GM23248 (cell line): ENCODE data around the gene DPYD. TPM values are rescaled to one million over a fixed set of nuclear protein-coding genes. Genes with fewer than 3 reads are reported as not detected.

ENCODE experiments used
- DNase-seq: peaks from one replicate; pipeline ENCODE4 v3.0.0-alpha.2; 2015
- H2AFZ ChIP-seq: fragments of 200-600 bp; sonication (generic); 2 replicates; pipeline ENCODE4 v1.6.1; 2016; ENCODE audit warnings: antibody characterized with exemption
- H3F3A ChIP-seq: fragments of 200-600 bp; sonication (generic); 2 replicates; pipeline ENCODE4 v1.6.1; 2016; ENCODE audit warnings: mild to moderate bottlenecking, antibody characterized with exemption, mixed run types; ENCODE audit not compliant: insufficient read depth
- H3K27ac ChIP-seq: fragments of 200-600 bp; sonication (generic); 2 replicates; pipeline ENCODE4 v1.5.1; 2016; ENCODE audit warnings: mild to moderate bottlenecking
- H3K27me3 ChIP-seq: fragments of 200-600 bp; sonication (generic); replicated peaks from 2 replicates; pipeline ENCODE4 v1.6.1; 2016; ENCODE audit warnings: mild to moderate bottlenecking; ENCODE audit not compliant: insufficient read depth
- H3K36me3 ChIP-seq: fragments of 200-600 bp; sonication (generic); 2 replicates; pipeline ENCODE4 v1.6.1; 2016; ENCODE audit warnings: low read depth, mild to moderate bottlenecking
- H3K4me1 ChIP-seq: fragments of 200-600 bp; sonication (generic); 2 replicates; pipeline ENCODE4 v1.6.1; 2016; ENCODE audit warnings: mild to moderate bottlenecking; ENCODE audit not compliant: insufficient read depth
- H3K4me2 ChIP-seq: fragments of 200-600 bp; sonication (generic); one replicate; pipeline ENCODE4 v1.6.1; 2016; ENCODE audit warnings: mild to moderate bottlenecking; ENCODE audit not compliant: unreplicated experiment
- H3K4me3 ChIP-seq: fragments of 200-600 bp; sonication (generic); 2 replicates; pipeline ENCODE4 v1.5.1; 2016; ENCODE audit warnings: mild to moderate bottlenecking
- H3K79me2 ChIP-seq: fragments of 200-600 bp; sonication (generic); 2 replicates; pipeline ENCODE4 v1.6.1; 2016; ENCODE audit warnings: mild to moderate bottlenecking; ENCODE audit not compliant: insufficient read depth
- H3K9ac ChIP-seq: fragments of 200-600 bp; sonication (generic); 2 replicates; pipeline ENCODE4 v1.6.1; 2016; ENCODE audit warnings: mild to moderate bottlenecking
- H3K9me2 ChIP-seq: fragments of 200-600 bp; sonication (generic); 2 replicates; pipeline ENCODE4 v1.6.1; 2016; ENCODE audit warnings: mixed run types, mild to moderate bottlenecking, moderate library complexity; ENCODE audit not compliant: insufficient read depth
- H3K9me3 ChIP-seq: fragments of 200-600 bp; sonication (generic); one replicate; pipeline ENCODE4 v1.6.1; 2017; ENCODE audit warnings: low read depth
- H4K20me1 ChIP-seq: fragments of 200-600 bp; sonication (generic); 2 replicates; pipeline ENCODE4 v1.6.0; 2016; ENCODE audit not compliant: insufficient read depth
- EZH2 ChIP-seq: fragments of 200-600 bp; sonication (generic); IDR thresholded peaks from 2 replicates; pipeline ENCODE4 v1.6.1; 2018; ENCODE audit warnings: antibody characterized with exemption, mild to moderate bottlenecking; ENCODE audit not compliant: insufficient read depth, poor library complexity, severe bottlenecking
- EZH2phosphoT487 ChIP-seq: fragments of 200-600 bp; sonication (generic); IDR thresholded peaks from 2 replicates; pipeline ENCODE4 v1.6.1; 2018; ENCODE audit warnings: antibody characterized with exemption, moderate library complexity, mild to moderate bottlenecking, low read depth; ENCODE audit not compliant: insufficient read depth
- WGBS, 2 experiments: methylation state at CpG; one replicate each; pipeline ENCODE4 v1.1.6; 2015 to 2017; ENCODE audit warnings: low lambda C conversion rate in 2 of 2, low coverage in 1 of 2; ENCODE audit errors: missing lambda C conversion rate in 2 of 2; 5-methylcytosine and 5-hydroxymethylcytosine counted together
- in situ Hi-C: fragments of 300-500 bp; cut with MboI; formaldehyde crosslinking; loops from 2 replicates; pipeline ENCODE4 v1.15.0; 2020
- polyA plus RNA-seq: library from polyadenylated mRNA; unstranded; fragments of >200 nt; fragmentation: Nextera tagmentation; extraction: Ambion mirVana; gene quantifications from 2 replicates; pipeline ENCODE4 v1.2.1, GENCODE V29; 2016
- total RNA-seq: library from RNA; depleted of rRNA; stranded (reverse); fragments of >200 nt; shearing (Covaris generic); gene quantifications from 2 replicates; pipeline ENCODE4 v1.2.3, GENCODE V29; 2014

The DPYD gene
- total and polyA plus RNA-seq, 2 experiments from 2014 or later, result 38.4 to 70.7 TPM

DNA sequence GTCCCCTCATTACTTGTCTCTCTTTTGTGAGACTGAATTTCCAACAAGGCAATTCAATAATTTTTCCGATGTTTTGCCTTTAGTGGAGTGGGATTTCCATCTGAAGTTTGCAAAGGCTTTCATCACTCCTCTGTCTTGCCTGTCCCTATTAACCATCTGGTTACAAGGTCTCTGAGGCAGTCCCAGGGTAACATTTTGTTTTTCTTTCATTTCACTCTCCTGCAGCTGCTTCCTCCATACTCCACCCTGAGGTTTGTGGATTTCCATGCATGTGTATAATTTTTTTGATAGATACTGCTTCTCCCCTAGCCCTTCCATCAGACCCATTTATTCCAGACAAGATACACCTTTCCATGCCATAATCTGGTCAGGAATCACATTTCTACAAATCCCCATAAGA is 832.4 kb downstream of the DPYD start:
- TF ChIP-seq EZH2phosphoT487 (no peak), EZH2 (no peak)
- peaks cover 20% of the 10 kb centered on the region for H3K4me1 ChIP-seq
- peaks cover 10% of the 10 kb centered on the region for H3F3A ChIP-seq
- no peak overlapping the region for H3K4me2 ChIP-seq
- no peaks in the 10 kb centered on the region for H4K20me1 ChIP-seq
- DNase-seq, result no peak
- no peaks in the 10 kb centered on the region for H3K9me3 ChIP-seq
- no peak overlapping the region for H3K4me3 ChIP-seq
- WGBS, 2 experiments, result 93 to 96% methylated on average over 1 of the region's 1 CpG
- H3K9me2 ChIP-seq, result peaks cover 4% of the 10 kb centered on the region; the same call in 1 of the 2 replicates
- no peaks in the 10 kb centered on the region for H3K36me3 ChIP-seq
- in situ Hi-C loops, result no loop called here
- H3K79me2 ChIP-seq, result no peaks in the 10 kb centered on the region
- no peak overlapping the region for H3K9ac ChIP-seq
- no peak overlapping the region for H3K27ac ChIP-seq
- H3K27me3 ChIP-seq, result no peaks in the 10 kb centered on the region
- no peak overlapping the region for H2AFZ ChIP-seq

DNA sequence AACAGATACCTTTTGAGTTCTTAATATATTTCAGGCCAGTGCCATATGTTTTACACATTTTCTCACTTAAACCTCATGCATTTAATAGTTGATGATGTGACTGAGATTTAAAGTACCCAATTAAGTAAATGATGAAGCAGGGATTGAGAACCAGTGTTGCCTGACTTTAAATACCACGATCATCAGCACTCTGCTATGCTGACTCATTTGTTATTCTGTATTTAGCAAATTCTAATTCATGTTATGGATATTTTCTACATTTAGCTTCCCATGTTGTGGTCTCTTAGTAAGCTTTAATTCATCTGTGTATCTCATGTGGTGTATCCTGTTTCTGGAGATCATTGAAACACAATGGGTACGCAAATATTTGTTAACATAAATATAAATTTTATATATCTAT is 836.3 kb downstream of the DPYD start:
- Histone ChIP-seq H3K9me2 (no peaks in the 10 kb centered on the region), H3K27ac (no peak overlapping the region), H3K4me3 (no peak overlapping the region), H3K4me2 (peak overlapping the region; percentile 22), H2AFZ (no peak overlapping the region), H3K36me3 (0 out of 2 replicates have a peak, but pooled peaks cover 5% of the 10 kb centered on the region), H3K9ac (no peak overlapping the region), H3K4me1 (peaks cover 11% of the 10 kb centered on the region), H4K20me1 (no peaks in the 10 kb centered on the region), H3K27me3 (no peaks in the 10 kb centered on the region), H3F3A (no peaks in the 10 kb centered on the region), H3K79me2 (no peaks in the 10 kb centered on the region), H3K9me3 (no peaks in the 10 kb centered on the region)
- peak; percentile 30 for DNase-seq
- WGBS, 2 experiments, result 0 to 2% methylated on average over 2 of the region's 2 CpGs
- in situ Hi-C loops, result no loop called here
- no peak for TF ChIP-seq EZH2phosphoT487
- TF ChIP-seq EZH2, result no peak

GRCh38 chr1:97082160-97082848 is 838.5 kb downstream of the DPYD start:
- H3K4me3 ChIP-seq, result no peak overlapping the region
- H3K79me2 ChIP-seq, result no peaks in the 10 kb centered on the region
- H3K9ac ChIP-seq, result no peak overlapping the region
- no peaks in the 10 kb centered on the region for H4K20me1 ChIP-seq
- in situ Hi-C loops, result no loop called here
- no peak for DNase-seq
- H3K27ac ChIP-seq, result no peak overlapping the region
- no peaks in the 10 kb centered on the region for H3K27me3 ChIP-seq
- no peaks in the 10 kb centered on the region for H3F3A ChIP-seq
- H2AFZ ChIP-seq, result no peak overlapping the region
- H3K9me3 ChIP-seq, result no peaks in the 10 kb centered on the region
- H3K36me3 ChIP-seq, result peaks cover 5% of the 10 kb centered on the region; the same call in 1 of the 2 replicates
- H3K9me2 ChIP-seq, result no peaks in the 10 kb centered on the region
- 55 to 56% methylated on average over 4 of the region's 4 CpGs for WGBS, 2 experiments
- TF ChIP-seq EZH2phosphoT487, result no peak
- H3K4me2 ChIP-seq, result no peak overlapping the region
- peaks cover 11% of the 10 kb centered on the region for H3K4me1 ChIP-seq

DNA sequence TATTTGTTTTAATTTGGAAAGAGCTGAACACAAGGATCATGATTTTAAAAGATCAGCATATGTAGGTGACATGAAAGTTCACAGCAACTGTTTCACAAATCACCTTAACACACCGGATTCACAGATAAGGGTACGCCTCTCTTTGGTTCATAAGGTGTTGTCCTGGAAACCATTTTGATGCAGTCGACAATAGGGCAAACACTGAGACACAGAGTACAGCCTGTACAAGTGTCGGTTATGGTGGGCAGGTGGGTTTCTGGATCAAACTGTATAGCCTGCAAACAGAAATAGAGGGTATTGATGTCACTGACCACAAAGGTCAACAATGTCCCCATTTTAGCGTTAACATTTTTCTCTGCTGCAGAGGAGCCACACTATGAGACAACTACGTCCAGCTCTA is 842.0 kb downstream of the DPYD start:
- no peak for DNase-seq
- no peaks in the 10 kb centered on the region for H3K9me2 ChIP-seq
- H2AFZ ChIP-seq, result no peak overlapping the region
- no peak overlapping the region for H3K9ac ChIP-seq
- H3K27ac ChIP-seq, result no peak overlapping the region
- WGBS, 2 experiments, result 93 to 99% methylated on average over 6 of the region's 6 CpGs
- no peak overlapping the region for H3K4me3 ChIP-seq
- no peaks in the 10 kb centered on the region for H3F3A ChIP-seq
- in situ Hi-C loops, result no loop called here
- H3K36me3 ChIP-seq, result peaks cover 5% of the 10 kb centered on the region; the same call in 1 of the 2 replicates
- H3K27me3 ChIP-seq, result no peaks in the 10 kb centered on the region
- no peaks in the 10 kb centered on the region for H3K9me3 ChIP-seq
- no peaks in the 10 kb centered on the region for H3K79me2 ChIP-seq
- TF ChIP-seq EZH2, result no peak
- TF ChIP-seq EZH2phosphoT487, result no peak
- no peaks in the 10 kb centered on the region for H4K20me1 ChIP-seq
- H3K4me2 ChIP-seq, result no peak overlapping the region
- H3K4me1 ChIP-seq, result no peaks in the 10 kb centered on the region
